ENCODE data around the gene HTRA3. TPM values are rescaled to one million over a fixed set of nuclear protein-coding genes. Genes with fewer than 3 reads are reported as not detected.

The HTRA3 gene
- total RNA-seq, 2 donors from 2014 or later = 3.2 to 4.6 TPM

DNA sequence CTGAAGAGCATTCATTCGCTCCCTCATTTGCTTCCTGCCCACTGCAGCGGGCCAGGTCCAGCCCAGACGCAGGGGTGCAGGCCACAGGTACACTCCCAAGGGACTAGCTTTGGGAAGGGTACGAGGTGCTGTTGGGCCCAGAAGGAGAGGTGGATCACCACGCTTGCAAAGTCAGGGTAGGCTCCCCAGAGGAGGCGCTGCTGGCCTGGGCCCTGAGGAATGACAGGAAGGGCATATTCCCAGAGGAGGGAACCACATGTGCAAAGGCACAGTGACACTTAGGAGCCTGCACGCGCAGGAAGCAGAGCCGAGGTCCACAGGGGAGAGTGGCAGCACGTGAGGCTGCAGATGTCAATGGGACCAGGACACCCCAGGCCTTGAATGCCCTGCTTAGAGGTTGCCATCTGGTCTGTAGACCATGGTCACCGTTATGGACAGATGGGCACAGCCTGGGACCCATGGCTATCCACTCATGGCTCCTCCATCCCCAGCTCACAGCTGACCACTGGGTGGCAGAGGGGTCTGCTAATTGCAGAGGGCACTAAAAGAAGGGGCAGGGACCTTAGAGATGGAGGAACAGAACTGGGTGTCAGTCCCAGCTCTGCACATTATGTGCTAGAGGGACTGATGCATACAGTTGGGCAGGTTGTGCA lies 7.9 kb downstream of the HTRA3 start:
- no peaks in the 10 kb centered on the region for H3K27me3 ChIP-seq (ENCODE audit: control insufficient read depth, insufficient read depth, low read length, poor library complexity, severe bottlenecking)
- Mint-ChIP-seq H3K36me3 (ENCODE audit: low read depth) (no peaks in the 10 kb centered on the region), H3K27me3 (ENCODE audit: insufficient read depth) (peaks cover under 1% of the 10 kb centered on the region), H3K27ac (no peak overlapping the region), H3K9me3 (no peaks in the 10 kb centered on the region), H3K4me3 (no peak overlapping the region), H3K4me1 (no peaks in the 10 kb centered on the region)
- no peak overlapping the region for H3K4me3 ChIP-seq (ENCODE audit: low read length)
- H3K27ac ChIP-seq (ENCODE audit: low read depth, low read length) = no peak overlapping the region
- no peaks in the 10 kb centered on the region for H3K36me3 ChIP-seq (ENCODE audit: control insufficient read depth, insufficient read depth, low read length)
- WGBS, 2 experiments (ENCODE audit: insufficient coverage in 1 of 2, insufficient read length in 1 of 2) = 87 to 88% methylated on average over 8 to 11 of the region's 11 CpGs
- H3K9ac ChIP-seq (ENCODE audit: extremely low read depth, low read length, poor library complexity, severe bottlenecking) = no peak overlapping the region
- no peaks in the 10 kb centered on the region for H3K9me3 ChIP-seq (ENCODE audit: control insufficient read depth, low read length)
- no peak for DNase-seq
- TF ChIP-seq, protein P1, sequence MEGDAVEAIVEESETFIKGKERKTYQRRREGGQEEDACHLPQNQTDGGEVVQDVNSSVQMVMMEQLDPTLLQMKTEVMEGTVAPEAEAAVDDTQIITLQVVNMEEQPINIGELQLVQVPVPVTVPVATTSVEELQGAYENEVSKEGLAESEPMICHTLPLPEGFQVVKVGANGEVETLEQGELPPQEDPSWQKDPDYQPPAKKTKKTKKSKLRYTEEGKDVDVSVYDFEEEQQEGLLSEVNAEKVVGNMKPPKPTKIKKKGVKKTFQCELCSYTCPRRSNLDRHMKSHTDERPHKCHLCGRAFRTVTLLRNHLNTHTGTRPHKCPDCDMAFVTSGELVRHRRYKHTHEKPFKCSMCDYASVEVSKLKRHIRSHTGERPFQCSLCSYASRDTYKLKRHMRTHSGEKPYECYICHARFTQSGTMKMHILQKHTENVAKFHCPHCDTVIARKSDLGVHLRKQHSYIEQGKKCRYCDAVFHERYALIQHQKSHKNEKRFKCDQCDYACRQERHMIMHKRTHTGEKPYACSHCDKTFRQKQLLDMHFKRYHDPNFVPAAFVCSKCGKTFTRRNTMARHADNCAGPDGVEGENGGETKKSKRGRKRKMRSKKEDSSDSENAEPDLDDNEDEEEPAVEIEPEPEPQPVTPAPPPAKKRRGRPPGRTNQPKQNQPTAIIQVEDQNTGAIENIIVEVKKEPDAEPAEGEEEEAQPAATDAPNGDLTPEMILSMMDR (conservative IDR thresholded peaks at IDR 0.05) = no peak
- H3K4me1 ChIP-seq (ENCODE audit: control insufficient read depth, insufficient read depth, low read length) = no peaks in the 10 kb centered on the region

DNA sequence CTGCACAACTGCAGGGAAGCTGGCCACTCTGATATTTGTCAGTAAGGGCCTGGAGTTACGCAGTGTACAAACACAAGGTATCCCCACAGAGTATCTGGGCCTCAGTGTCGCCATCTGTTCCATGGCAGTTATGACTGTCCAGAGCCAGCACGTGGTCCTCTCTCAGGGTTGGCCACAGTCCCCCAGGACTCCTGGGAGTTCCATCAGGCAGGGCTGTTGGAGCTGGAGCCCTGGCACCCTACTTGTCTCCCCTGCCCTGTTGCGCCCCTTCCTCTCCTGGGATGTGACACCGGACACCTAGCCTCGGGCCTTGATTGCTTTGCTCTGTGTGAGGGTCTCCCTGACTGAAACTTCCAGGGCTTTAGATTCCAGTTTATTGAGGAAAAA lies 8.4 kb downstream of the HTRA3 start:
- Histone ChIP-seq H3K27me3 (ENCODE audit: control insufficient read depth, insufficient read depth, low read length, poor library complexity, severe bottlenecking) (no peaks in the 10 kb centered on the region), H3K4me1 (ENCODE audit: control insufficient read depth, insufficient read depth, low read length) (no peaks in the 10 kb centered on the region), H3K4me3 (ENCODE audit: low read length) (no peak overlapping the region), H3K9ac (ENCODE audit: extremely low read depth, low read length, poor library complexity, severe bottlenecking) (no peak overlapping the region), H3K9me3 (ENCODE audit: control insufficient read depth, low read length) (no peaks in the 10 kb centered on the region), H3K36me3 (ENCODE audit: control insufficient read depth, insufficient read depth, low read length) (no peaks in the 10 kb centered on the region), H3K27ac (ENCODE audit: low read depth, low read length) (no peak overlapping the region)
- Mint-ChIP-seq H3K9me3 (no peaks in the 10 kb centered on the region), H3K4me3 (no peak overlapping the region), H3K4me1 (no peaks in the 10 kb centered on the region), H3K36me3 (ENCODE audit: low read depth) (no peaks in the 10 kb centered on the region), H3K27me3 (ENCODE audit: insufficient read depth) (no peaks in the 10 kb centered on the region), H3K27ac (no peak overlapping the region)
- TF ChIP-seq, protein P1 (conservative IDR thresholded peaks at IDR 0.05) = no peak
- DNase-seq = no peak
- 83 to 91% methylated on average over 4 to 6 of the region's 6 CpGs for WGBS, 2 experiments (ENCODE audit: insufficient coverage in 1 of 2, insufficient read length in 1 of 2)

DNA sequence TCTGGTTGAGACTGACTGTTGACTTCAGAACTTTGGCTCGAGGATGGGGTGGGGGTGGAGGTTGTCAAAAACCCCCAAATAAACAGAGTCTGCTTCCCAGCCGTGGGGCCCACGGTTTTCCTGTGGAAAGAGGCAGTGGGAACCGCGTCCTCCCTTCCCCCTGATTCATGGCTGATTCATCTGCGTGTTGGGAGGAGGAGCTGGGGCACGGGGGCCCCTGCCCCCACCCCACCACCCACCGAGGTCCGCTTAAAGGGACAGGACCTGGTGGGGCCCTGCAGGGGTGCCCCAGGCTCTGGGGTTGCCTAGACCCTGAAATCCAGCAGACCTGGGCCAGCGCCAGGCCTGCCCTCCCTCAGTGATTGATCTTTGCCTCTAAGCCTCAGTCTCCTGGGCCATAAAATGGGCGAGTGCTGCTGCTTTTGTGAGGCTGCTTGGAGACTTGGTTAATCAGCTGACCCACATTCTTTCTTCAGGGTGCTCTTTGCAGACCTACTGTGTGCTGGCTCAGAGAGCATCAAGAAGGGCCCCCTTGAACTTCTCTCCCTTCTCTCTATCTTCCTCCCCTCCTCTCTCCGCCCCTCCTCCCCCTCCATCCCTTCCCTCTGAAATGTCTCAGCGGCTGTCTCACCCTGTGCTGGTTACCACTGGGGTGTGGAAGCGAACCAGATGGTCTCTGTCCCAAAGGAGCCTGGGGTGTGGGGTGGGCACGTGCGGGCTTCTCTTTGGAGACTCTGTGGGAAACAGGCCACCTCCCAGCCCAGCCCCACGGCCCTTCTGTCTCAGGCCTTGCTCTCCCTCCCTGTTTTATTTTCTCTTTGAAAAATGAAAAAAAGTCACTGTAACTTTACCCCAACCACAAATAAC lies 9.1 kb downstream of the HTRA3 start:
- Mint-ChIP-seq H3K27ac (peak overlapping the region; percentile 19), H3K9me3 (no peaks in the 10 kb centered on the region), H3K4me1 (no peaks in the 10 kb centered on the region), H3K27me3 (ENCODE audit: insufficient read depth) (no peaks in the 10 kb centered on the region), H3K4me3 (no peak overlapping the region), H3K36me3 (ENCODE audit: low read depth) (no peaks in the 10 kb centered on the region)
- WGBS, 2 experiments (ENCODE audit: insufficient coverage in 1 of 2, insufficient read length in 1 of 2) = 74 to 82% methylated on average over 5 to 17 of the region's 17 CpGs
- H3K27me3 ChIP-seq (ENCODE audit: control insufficient read depth, insufficient read depth, low read length, poor library complexity, severe bottlenecking) = no peaks in the 10 kb centered on the region
- TF ChIP-seq, protein P1 (conservative IDR thresholded peaks at IDR 0.05) = no peak
- no peaks in the 10 kb centered on the region for H3K4me1 ChIP-seq (ENCODE audit: control insufficient read depth, insufficient read depth, low read length)
- DNase-seq = no peak
- H3K4me3 ChIP-seq (ENCODE audit: low read length) = no peak overlapping the region
- H3K9me3 ChIP-seq (ENCODE audit: control insufficient read depth, low read length) = no peaks in the 10 kb centered on the region
- H3K9ac ChIP-seq (ENCODE audit: extremely low read depth, low read length, poor library complexity, severe bottlenecking) = no peak overlapping the region
- H3K36me3 ChIP-seq (ENCODE audit: control insufficient read depth, insufficient read depth, low read length) = no peaks in the 10 kb centered on the region
- no peak overlapping the region for H3K27ac ChIP-seq (ENCODE audit: low read depth, low read length)
